Germinal center (tissue), 1 donor: ENCODE results near the gene FAU.

Experiments
- DNase-seq: peaks from one replicate; pipeline ENCODE4 v3.0.0; 2012; ENCODE audit warnings: mixed read lengths, low spot score

FAU gene

DNA sequence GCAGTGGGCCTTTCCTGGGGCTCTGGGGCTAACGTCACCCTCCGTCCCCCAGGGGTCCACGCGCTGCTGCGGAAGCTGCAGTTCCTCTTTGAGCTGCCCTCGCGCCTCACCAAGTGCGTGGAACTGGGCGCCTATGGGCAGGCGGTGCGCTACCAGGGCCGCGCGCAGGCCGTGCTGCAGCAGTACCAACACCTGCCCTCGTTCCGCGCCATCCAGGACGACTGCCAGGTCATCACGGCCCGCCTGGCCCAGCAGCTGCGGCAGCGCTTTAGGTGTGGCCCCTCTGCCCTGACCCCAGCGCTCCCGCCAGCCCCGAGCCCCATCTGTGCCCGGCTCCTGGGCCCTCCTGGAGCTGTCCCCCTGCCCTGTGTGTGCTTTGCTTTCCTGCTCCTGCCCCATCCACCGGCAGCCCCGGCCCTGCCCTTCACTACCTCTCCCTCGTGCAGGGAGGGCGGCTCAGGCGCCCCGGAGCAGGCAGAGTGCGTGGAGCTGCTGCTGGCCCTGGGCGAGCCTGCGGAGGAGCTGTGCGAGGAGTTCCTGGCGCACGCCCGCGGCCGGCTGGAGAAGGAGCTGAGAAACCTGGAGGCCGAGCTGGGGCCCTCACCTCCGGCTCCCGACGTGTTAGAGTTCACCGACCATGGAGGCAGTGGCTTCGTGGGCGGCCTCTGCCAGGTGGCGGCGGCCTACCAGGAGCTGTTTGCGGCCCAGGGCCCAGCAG, 14.0 kb downstream of the FAU start:
- no peak for DNase-seq

DNA sequence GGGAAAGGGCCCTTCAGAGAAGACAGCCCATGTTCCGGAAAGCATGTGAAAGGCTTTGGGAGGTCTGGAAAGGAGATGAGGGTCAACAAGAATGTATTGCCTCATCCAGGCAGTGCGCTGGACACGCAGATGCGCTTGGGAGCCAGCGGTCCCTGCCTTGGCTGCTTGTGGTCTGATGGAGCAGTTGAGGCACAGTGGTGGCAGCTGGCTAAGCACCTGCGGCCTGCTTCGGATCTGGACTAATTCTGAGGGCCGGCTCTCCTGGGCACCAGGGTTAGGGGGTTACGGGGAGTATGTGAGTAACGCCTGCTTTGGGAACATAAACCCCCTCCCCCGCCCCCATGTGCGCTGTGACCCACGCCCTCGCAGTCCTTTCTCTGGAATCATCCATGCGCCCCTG, 14.9 kb downstream of the FAU start:
- DNase-seq = no peak

- no peak for DNase-seq
Measured at GRCh38 chr11:65104628-65105027, 17.3 kb downstream of the FAU start.

DNA sequence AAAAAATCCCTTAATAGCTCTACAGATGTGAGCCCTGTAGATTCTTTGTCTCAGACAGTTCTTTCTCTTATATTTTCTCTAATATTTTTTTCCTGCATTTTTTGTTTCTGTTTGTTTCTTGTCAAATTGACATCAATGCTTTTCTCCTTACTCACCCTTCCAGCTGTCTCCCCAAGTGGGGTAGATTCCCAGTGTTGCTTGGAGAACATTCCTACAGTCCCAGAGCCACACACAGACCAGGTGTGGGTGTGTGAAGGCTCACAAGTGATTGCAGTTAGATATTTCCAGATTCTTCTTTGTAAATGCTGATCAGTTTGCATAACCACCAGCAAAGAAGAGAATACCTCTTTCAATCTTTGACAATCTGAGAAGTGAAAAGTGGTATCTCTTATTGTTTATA, 18.5 kb downstream of the FAU start:
- no peak for DNase-seq

GRCh38 chr11:65102142-65103095, 19.5 kb downstream of the FAU start:
- DNase-seq = no peak

DNA sequence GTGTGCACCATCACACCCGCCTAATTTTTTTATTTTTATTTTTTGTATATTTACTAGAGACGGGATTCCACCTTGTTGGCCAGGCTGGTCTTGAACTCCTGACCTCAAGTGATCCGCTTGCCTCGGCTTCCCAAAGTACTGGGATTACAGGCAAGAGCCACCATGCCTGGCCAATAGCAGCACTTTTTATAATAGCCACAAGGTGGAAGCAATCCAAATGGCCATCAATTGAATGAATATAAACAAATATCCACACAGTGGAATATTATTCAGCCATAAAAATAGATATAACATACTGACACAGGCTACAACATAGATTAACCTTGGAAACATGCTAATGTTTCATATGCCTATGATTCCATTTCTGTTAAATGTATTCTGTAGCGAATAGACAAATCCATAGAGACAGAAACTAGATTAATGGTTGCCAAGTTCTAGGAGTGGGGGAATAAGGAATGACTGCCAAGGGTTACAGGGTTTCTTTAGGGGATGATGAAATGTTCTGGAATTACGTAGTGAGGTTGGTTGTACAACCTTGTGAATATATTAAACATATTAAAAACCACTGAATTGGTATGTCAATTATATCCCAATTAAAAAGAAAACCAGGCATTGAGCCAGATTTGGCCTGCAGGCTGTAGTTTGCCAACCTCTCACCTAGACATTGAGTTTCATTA, 21.1 kb downstream of the FAU start:
- DNase-seq = no peak

GRCh38 chr11:65096926-65097325, 25.0 kb downstream of the FAU start:
- DNase-seq = no peak

- DNase-seq = peak; percentile 91
Measured at GRCh38 chr11:65095974-65096806, 25.7 kb downstream of the FAU start, which contains the start of gene VPS51. TSS of gene VPS51 (plus strand) at chr11:65096214. CDS start at chr11:65096251, 37 bp downstream.

GRCh38 chr11:65095427-65095826, 26.5 kb downstream of the FAU start:
- DNase-seq = no peak

DNA sequence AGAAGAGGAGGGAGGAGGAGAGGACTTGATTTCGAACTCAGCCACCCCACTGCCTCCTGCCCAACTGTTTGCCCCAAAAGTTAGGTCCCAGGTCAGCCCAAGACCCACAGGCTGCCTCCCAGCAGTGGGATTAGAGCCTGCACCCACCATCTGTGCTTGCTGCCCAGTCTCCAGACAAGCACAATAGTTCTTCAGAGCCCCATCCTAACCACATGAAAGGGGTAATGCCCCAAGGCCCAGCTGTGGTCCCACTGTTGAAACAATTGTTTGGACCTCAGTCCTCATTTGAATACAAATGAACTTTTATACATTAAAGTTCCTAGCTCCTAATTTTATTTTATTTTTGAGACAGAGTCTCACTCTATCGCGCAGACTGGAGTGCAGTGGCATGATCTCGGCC, 31.3 kb downstream of the FAU start:
- no peak for DNase-seq

DNA sequence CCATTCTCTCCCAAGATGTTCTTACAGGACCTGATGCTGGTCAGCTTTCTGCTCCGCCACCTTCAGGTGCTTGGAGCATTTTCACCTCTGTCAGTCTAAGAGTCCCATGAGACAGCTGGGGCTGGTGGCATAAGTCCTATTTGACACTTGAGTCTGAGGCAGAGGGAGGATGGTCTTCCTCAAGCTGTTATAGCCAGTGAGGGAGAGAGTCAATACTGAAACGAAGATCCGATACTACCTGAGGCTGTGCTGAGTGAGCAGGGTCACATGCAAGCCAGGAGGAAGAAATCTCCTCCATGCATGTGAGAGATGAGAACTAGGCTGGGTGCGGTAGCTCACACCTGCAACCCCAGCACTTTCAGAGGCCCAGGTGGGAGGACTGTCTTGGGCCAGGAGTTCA, 32.3 kb downstream of the FAU start:
- no peak for DNase-seq

- no peak for DNase-seq
Measured at GRCh38 chr11:65087827-65088226, 34.1 kb downstream of the FAU start.

DNA sequence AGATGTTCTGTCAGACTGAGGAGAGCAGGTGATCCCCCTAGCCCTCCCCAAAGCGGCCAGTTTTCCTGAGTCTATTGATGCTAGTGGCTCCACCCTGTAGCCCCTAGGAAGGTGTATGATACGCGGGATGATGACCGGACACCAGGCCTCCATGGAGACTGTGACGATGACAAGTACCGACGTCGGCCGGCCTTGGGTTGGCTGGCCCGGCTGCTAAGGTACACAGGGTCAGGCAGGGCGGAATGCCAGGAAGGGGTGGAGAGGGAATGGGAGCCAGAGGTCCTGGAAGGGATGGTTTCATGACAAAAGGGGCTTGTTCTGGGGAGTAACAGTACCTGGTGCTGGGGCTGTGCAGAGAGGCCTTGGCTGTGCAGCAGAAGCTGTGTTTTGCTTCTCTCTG, 34.7 kb downstream of the FAU start:
- DNase-seq = no peak

DNA sequence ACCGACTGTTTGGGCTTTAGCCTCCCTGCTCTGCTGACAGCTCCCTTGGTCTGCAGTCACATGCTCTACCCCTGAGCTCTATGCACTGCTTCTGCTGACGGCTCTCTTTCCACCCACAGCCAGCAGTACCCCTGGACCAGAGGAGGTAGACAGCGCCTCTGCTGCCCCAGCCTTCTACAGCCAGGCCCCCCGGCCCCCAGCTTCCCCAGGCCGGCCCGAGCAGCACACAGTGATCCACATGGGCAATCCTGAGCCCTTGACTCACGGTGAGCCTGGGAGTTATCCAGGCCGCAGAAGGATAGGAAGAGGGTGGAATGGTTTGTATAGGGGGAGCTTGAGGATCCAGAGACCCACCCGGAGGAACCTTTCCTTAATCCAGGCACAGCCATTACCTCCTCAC, 35.1 kb downstream of the FAU start:
- DNase-seq = no peak

- DNase-seq = no peak
Measured at GRCh38 chr11:65085446-65085845, 36.5 kb downstream of the FAU start.

- DNase-seq = no peak
Measured at GRCh38 chr11:65084598-65085375, 37.1 kb downstream of the FAU start.

- DNase-seq = peak; percentile 98
Measured at GRCh38 chr11:65083834-65084597, 37.9 kb downstream of the FAU start, which contains the start of the genes CDCA5 and ZFPL1. TSS of gene CDCA5 (minus strand) at chr11:65084040. CDS start at chr11:65083978, 62 bp downstream. TSS of gene ZFPL1 (plus strand) at chr11:65084222. CDS start at chr11:65084699, 477 bp downstream.

GRCh38 chr11:65083134-65083833, 38.6 kb downstream of the FAU start:
- no peak for DNase-seq

- DNase-seq = no peak
Measured at GRCh38 chr11:65078786-65079342, 43.1 kb downstream of the FAU start.
